ENCODE measurements around the gene WDR82.

The WDR82 gene

GRCh38 chr3:52306978-52307377 lies 28.5 kb upstream of the WDR82 start:
- no peak for DNase-seq (ENCODE audit: low read depth in 2 of 2)

DNA sequence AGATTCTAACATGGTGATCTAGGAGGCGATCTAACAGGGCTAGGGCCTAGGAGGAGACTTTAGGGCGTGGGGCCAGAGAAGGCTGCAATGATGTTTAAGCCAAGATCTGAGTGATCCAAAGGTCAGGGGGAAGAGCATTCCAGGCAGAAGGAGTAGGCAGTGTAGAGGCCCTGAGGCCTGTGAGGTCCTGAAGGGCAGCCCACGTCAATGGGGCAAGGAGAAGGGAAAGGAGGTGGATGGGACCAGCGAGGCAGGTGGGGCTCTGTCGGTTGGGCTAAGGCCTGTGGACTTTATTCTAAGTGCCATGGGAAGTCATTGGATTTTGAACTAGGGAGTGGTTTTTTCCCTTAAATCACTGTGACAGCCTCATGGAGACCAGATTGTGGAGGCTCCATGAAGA lies 27.5 kb upstream of the WDR82 start:
- no peak for DNase-seq (ENCODE audit: low read depth in 2 of 2)

DNA sequence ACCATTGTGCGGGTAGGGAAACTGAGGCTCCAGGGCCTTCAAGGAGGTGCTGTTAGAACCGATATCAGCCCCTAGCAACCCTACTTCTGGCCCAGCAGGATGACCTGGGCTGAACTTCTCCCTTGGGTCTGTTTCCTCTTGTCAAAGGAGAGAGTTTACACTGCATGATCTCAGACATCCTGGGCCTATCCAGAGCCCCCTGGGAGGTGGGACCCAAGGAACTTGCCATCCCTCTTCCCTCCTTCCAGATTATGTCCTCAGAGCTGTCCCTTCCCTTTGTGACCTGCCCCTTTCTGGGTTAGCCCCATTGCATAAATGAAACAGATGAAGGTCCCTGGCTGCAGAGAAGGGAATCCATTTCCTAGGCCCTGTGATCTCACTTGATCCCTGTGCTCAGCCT lies 25.4 kb upstream of the WDR82 start:
- no peak for DNase-seq (ENCODE audit: low read depth in 2 of 2)

GRCh38 chr3:52302426-52303145 lies 24.1 kb upstream of the WDR82 start:
- no peak for DNase-seq (ENCODE audit: low read depth in 2 of 2)

DNA sequence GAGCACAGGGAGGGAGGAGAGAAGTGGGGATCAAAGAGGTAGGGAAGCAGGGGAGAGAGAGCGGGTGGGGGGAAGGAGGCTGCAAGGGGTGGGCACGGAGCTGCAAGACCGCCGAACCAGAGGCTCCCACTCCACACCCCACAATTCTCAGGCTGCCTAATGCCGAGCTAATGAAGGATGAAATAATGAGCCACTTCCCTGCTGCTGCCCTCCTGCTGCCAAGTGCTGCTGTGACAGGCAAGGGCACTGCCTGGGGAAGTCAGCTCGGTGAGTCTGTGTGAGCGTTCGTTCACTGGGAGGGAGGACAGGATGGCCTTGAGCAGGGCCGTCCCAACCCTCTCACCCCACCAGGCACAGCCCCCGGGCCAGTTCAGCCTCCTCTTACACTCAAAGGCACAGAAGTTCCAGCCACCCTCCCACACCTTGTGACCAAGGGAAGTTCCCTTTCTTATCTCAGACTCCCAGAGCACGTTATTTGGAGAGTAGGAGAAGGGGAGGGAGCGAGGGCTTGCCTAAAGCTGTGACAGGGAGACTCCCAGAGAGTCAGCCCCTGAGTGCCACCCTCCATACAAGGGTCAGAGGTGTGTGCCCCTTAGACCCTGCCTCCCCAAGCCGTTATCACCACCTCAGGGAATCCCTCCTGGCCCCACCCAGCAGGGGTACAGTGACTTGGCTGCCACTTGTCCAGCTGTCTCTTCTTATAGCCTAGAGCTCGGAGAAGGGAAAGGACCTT lies 21.6 kb upstream of the WDR82 start:
- no peak for DNase-seq (ENCODE audit: low read depth in 2 of 2)

DNA sequence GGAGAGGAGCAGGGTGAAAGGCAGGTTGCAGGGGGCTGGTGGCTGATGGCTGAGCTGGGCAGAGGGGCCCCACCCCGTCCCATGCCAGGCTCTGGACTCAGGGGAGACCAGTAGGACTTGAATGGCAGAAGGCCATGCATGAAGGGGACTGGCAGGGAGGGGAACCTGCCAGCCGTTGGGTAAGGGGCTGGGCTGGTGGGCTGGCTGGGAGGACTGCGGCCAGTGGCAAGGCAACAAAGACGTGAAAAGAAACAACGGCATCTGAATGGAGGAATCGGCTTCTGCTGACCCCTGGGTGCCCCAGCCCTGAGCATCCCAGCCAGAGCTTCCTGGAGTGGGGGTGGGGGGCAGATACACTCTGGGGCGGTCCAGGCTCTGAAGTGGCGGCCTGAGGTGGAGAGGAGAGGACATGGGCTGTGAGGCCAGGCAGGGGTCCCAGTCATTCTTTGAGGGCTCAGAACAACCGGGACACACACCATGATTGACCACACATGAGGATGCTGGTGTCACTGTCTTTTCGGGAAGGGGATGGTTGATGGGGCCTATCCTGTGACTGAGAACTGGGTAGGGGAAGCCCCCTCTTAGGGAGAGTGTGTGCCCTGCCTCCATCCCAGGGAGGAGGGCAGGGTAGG lies 20.9 kb upstream of the WDR82 start:
- no peak for DNase-seq (ENCODE audit: low read depth in 2 of 2)

GRCh38 chr3:52298149-52299098 lies 20.0 kb upstream of the WDR82 start:
- DNase-seq (ENCODE audit: low read depth in 2 of 2), result no peak

DNA sequence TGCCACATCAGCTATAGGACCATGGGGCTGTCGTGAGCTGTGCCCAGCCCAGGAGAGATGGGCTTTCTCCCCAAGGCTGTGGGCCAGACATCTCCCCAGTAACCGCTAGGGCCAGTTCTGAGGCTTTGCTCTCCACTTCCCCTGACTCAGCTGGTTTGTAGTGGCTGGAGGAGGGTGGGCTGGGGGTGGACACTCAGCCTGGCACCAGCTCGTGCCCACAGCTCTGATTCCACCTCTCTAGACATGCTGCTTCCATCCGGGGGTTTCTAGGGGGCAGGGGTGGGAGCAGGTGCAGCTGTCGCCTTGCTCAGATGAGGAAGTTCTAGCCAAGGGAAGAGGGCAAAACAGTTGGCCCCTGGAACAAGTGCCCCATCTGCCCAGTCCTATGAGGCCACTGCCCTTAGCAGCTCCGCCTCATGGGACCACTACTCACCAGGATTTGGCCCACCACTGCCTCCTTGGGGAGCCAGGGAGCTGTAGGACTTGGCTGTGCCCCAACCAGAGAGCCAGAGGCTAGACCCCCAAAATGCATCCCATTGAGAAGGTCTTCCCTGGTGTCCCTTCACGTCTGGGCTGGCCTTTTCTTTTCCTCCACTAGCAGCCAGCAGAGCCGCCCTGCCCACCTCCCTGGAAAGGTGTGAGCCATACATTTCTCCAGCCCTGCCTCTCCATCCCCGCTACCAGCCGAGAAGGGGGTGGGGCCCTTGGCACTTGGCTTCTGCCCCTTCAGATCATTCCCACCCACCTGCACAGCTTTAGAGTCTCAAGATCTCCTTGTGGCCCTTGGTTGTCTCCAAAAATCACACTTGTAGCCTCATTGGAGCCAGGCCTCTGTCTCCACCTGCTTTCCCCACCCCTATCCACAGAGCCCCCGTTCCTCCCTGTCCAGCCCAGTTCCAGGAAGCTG lies 19.0 kb upstream of the WDR82 start:
- DNase-seq (ENCODE audit: low read depth in 2 of 2), result no peak

DNA sequence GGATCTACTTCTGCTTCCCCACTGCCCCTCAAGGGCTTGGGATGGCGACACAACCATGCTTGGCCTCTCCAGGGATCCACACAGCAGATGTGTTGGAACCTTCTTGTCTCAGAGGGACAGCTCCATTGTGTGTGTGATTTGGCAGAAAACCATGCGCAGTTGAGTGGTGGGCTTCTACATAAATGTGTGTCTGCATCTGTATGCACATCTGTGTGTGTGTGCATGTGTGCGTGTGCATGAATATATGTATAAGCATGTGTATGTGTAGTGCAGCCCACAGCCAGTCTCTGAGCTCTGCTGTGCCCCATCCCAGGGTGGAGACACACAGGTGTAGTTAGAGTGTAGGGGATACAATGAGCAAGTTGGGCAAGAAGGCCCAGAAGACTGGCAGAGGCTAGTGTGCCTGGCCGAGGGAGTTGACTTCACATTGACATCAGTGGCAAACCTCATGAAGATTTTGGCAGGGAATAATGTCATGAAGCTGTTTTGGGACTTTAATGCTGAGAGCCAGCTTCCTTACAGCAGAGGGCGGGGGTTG lies 17.3 kb upstream of the WDR82 start:
- DNase-seq (ENCODE audit: low read depth in 2 of 2), result no peak

DNA sequence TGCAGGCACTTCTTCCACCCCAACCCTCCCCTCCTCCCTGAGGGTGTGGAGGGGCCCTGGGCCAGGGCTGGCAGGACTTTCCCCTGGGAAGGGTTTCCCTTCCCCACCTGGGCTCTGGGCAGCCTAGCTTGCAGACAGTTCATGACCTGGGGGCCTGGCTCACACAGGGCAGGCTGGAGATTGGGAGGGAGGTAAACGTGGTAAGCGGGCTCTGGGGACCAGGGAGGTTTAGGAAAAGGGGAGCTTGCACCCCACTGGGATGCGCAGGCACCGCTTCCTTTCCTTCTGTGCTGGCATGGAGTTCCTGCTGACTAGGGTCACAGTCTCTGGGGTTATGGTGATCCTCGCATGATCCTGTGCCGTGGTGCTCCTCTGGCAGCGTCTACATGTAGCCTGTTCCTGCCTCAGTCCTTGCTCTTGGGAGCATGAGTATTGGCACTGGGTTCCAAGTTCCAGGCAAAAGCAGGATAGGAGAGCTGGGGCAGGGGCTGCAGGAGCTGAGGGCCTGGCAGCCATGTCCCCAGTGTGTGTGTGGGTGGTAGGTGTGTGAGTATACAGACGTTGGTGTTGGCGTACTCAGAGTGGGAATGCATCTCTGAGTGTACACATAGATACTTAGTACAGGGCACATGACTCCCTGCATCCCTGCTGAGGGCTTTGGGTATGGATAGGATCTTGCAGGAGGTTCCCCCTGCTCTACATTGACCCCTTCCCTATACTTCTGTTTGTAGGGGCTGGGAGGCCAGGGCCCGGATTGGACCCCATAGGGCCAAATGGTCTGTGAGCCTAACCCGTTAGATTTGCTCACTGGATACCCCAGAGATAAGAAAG lies 16.1 kb upstream of the WDR82 start:
- no peak for DNase-seq (ENCODE audit: low read depth in 2 of 2)

GRCh38 chr3:52293491-52294319 lies 15.3 kb upstream of the WDR82 start:
- DNase-seq (ENCODE audit: low read depth in 2 of 2), result no peak

GRCh38 chr3:52292247-52293065 lies 14.0 kb upstream of the WDR82 start:
- DNase-seq (ENCODE audit: low read depth in 2 of 2), result no peak

- no peak for DNase-seq (ENCODE audit: low read depth in 2 of 2)
Measured at GRCh38 chr3:52291508-52292181, 13.2 kb upstream of the WDR82 start.

- DNase-seq (ENCODE audit: low read depth in 2 of 2), result no peak
Measured at GRCh38 chr3:52290596-52291507, 12.4 kb upstream of the WDR82 start.

DNA sequence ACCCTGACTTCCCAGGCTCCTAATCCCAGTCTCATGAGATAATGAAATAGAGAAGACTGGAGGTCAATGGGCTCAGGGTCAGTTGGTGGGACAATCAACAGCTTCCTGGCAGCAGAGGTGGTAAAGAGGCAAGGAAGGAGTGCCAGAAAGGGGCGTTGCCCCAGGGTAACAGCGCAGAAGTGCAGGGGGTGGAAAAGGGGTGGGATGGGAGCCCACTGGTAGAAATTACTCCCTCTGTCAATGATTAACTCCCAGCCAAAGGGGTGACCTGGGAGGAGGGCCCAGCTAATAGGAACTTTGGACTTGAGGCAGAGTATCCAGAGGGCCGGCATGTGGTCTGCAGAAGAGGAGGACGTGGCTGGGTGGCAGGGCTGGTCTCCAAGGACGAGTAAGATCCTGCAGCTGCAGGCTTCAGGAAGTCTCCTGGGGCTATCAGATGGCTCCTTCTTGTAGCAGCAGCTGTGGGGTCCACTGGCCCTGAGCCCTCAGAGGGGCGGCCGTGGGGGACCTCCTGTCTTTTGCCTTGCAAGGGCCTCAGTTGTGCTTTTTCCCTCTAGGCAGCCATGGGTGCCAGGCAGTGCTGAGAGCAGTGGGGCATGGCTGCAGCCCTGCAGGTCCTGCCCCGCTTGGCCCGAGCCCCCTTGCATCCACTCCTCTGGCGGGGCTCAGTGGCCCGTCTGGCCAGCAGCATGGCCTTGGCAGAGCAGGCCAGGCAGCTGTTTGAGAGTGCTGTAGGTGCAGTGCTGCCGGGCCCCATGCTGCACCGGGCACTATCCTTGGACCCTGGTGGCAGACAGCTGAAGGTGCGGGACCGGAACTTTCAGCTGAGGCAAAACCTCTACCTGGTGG lies 11.5 kb upstream of the WDR82 start:
- no peak for DNase-seq (ENCODE audit: low read depth in 2 of 2)

Measured in fibroblast of skin of left quadriceps (primary cell).